Jurkat, Clone E6-1 (cell line): ENCODE measurements around the gene NFKBIE.

Experiments used
- DNase-seq: peaks from one replicate; pipeline ENCODE4 v3.0.0-alpha.2; 2011; ENCODE audit warnings: low read depth, low spot score
- H3K4me3 ChIP-seq: 2 replicates; pipeline ENCODE4 v1.5.1; 2011; ENCODE audit warnings: mild to moderate bottlenecking, low read length, control low read depth, moderate library complexity

NFKBIE gene

DNA sequence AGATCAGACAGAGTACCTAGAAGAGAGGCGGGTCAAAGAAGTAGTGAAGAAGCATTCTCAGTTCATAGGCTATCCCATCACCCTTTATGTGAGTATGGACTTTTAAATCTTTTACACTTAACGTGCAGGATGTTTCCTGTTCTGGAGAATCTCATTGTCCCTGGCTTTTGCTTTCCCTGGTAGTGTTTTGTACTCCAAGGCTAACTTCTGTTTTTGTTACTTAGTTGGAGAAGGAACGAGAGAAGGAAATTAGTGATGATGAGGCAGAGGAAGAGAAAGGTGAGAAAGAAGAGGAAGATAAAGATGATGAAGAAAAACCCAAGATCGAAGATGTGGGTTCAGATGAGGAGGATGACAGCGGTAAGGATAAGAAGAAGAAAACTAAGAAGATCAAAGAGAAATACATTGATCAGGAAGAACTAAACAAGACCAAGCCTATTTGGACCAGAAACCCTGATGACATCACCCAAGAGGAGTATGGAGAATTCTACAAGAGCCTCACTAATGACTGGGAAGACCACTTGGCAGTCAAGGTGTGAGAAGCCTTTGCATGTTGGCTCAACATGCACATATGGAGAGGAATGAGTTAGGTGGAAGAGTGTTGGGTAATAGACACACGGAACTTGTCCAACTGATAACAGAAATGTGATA is 15.2 kb downstream of the NFKBIE start:
- no peak for DNase-seq
- H3K4me3 ChIP-seq, result no peak overlapping the region

DNA sequence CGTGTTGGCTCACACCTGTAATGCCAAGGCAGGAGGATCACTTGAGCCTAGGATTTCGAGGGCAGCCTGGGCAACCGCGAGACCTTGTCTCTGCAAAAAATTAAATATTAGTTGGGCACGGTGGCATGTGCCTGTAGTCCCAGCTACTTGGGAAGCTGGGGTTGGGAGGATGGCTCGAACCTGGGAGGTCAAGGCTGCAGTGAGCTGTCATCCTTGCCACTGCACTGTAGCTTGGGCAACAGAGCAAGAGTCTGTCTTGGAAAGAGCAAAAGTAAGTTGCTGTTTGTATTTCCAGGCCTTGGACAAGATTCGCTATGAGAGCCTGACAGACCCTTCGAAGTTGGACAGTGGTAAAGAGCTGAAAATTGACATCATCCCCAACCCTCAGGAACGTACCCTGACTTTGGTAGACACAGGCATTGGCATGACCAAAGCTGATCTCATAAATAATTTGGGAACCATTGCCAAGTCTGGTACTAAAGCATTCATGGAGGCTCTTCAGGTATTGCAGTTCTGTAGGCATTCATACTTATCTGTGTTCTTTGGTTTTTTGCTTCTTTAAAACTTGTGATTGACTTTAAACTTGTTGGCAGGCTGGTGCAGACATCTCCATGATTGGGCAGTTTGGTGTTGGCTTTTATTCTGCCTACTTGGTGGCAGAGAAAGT is 16.1 kb downstream of the NFKBIE start:
- H3K4me3 ChIP-seq, result peak overlapping the region; percentile 100
- no peak for DNase-seq

- DNase-seq, result no peak
- peak overlapping the region; percentile 100 for H3K4me3 ChIP-seq
These were observed 16.8 kb downstream of the NFKBIE start for GRCh38 chr6:44248579-44248978.

- peak overlapping the region; percentile 100 for H3K4me3 ChIP-seq
- DNase-seq, result no peak
These were observed 17.7 kb downstream of the NFKBIE start for GRCh38 chr6:44247338-44248302.

DNA sequence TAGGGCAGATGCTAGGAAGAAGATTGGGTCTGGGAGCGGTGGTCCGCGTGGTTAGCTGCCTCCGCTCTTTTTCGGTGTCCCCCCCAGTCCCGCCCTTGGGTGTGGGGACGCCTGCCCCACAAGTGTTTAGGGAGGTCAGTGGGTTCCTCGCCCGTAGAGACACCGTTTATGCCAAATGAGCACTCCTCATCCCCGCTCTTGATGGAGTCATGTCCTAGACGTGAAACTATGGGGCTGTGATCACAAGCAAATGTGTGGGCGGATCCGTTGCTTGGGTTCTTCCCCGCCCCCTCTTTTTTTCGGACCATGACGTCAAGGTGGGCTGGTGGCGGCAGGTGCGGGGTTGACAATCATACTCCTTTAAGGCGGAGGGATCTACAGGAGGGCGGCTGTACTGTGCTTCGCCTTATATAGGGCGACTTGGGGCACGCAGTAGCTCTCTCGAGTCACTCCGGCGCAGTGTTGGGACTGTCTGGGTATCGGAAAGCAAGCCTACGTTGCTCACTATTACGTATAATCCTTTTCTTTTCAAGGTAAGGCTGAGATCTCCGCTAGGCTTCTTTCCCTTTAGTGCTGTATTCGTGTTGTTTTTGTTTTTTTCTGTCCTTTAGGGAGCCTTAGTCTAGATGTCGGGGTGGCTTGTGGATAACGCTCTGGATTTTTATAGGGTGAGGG is 18.6 kb downstream of the NFKBIE start, which contains the start of gene HSP90AB1:
Gene HSP90AB1, plus strand, starts transcription at position 439 of the 675 bp plus-strand sequence. CDS start 1,529 bp downstream, outside the sequence.
- DNase-seq, result peak; percentile 99
- H3K4me3 ChIP-seq, result peak within 1 kb of the TSS; percentile 100

- DNase-seq, result peak; percentile 65
- peak overlapping the region; percentile 100 for H3K4me3 ChIP-seq
These were observed 19.3 kb downstream of the NFKBIE start for GRCh38 chr6:44245912-44246662.

- no peak for DNase-seq
- peak overlapping the region; percentile 100 for H3K4me3 ChIP-seq
These were observed 19.9 kb downstream of the NFKBIE start for GRCh38 chr6:44245391-44245911.

DNA sequence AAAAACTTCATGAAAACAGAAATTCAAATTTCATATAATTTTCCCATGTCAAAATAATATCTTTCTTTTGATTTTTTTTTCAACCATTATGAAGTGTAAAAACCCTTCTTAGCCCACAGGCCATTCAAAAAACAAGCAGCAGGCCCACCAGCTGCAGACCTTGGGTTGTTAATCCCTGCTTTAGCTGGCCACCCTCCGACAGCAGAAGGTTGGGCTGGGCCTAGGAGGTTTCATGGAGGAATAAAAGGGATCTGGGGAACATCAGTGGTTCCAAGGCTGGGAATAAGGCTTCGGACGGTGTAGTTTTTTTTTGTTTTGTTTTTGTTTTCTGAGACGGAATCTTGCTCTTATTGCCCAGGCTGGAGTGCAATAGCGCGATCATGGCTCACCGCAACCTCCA is 22.0 kb downstream of the NFKBIE start:
- DNase-seq, result no peak

GRCh38 chr6:44238687-44239350 is 26.5 kb downstream of the NFKBIE start:
- no peak overlapping the region for H3K4me3 ChIP-seq
- no peak for DNase-seq

More for the DNA sequence above, 22.0 kb downstream of the NFKBIE start:
- no peak overlapping the region for H3K4me3 ChIP-seq

DNA sequence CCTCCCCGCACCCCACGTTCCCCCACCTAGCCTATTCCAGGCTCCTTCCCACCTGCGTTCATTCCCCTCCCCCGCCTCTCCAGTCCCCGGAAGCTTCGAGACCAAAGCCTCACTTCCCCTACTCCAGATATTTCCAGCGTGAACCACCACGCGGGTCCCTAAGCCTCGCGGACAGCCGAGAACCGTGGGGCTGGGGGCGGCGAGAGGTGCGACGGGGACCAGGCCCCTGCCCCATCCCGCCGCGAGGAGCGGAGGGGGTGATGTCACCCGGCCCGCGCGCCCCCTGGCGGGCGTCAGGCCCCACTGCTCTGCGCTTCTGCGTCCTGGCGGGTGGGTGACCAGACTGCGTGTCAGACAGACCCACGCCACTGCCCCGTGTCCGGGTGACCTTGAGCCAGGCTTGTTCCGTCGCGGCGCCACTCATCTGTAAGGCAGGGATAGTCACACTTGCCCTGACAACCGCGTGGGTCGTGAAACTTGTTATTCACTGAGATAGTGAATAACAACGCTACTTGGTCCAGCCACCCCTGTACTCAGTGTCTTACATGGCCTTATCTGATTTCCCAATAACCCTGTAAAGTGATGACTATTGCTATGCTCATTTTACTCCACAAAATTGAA is 27.4 kb downstream of the NFKBIE start:
- H3K4me3 ChIP-seq, result peak overlapping the region; percentile 62
- no peak for DNase-seq

GRCh38 chr6:44237021-44237812 is 28.1 kb downstream of the NFKBIE start:
- H3K4me3 ChIP-seq, result peak overlapping the region; percentile 62

DNA sequence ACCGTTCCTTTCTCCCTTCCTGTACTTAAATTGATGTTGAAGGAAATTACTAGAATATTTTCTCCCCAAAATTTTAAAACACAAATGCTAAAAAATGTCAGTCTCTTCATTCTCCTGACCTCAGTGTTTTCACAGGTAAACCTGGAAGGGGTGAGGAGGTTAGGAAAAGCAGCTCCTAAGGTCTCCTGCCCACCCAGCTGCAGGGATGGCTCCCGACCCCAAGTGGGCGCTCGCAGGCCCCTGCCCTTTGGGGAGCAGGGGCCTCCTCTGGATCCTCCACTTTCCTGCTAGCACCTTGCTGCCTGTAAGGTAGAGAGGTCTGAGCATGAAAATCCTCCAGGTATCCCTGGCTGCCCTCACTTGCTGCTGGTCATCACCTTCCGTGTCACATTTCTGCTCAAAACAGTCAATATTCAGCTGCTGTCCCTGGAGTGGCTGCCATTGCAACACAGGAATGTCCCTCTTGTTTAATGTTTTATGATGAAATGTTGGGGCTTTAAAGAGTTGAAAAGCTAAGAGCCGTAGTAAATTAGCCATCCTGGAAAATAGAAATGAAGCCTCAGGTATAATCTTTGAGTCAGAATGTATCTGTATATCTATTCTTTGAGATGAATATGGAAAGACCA is 29.3 kb downstream of the NFKBIE start:
- no peak for DNase-seq
- no peak overlapping the region for H3K4me3 ChIP-seq

More at GRCh38 chr6:44237021-44237812, 28.1 kb downstream of the NFKBIE start:
- no peak for DNase-seq

GRCh38 chr6:44235269-44235668 is 30.1 kb downstream of the NFKBIE start:
- DNase-seq, result no peak

GRCh38 chr6:44234101-44235025 is 31.0 kb downstream of the NFKBIE start:
- no peak overlapping the region for H3K4me3 ChIP-seq
- no peak for DNase-seq

More at GRCh38 chr6:44235269-44235668, 30.1 kb downstream of the NFKBIE start:
- no peak overlapping the region for H3K4me3 ChIP-seq

DNA sequence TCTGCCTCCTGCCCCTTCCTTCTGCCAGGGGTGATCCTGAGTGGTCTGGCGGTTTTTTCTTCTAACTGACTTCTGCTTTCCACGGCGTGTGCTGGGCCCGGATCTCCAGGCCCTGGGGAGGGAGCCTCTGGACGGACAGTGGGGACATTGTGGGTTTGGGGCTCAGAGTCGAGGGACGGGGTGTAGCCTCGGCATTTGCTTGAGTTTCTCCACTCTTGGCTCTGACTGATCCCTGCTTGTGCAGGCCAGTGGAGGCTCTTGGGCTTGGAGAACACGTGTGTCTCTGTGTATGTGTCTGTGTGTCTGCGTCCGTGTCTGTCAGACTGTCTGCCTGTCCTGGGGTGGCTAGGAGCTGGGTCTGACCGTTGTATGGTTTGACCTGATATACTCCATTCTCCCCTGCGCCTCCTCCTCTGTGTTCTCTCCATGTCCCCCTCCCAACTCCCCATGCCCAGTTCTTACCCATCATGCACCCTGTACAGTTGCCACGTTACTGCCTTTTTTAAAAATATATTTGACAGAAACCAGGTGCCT is 31.7 kb downstream of the NFKBIE start:
- no peak overlapping the region for H3K4me3 ChIP-seq
- no peak for DNase-seq
